K562 (cell line): ENCODE results near the gene SRPRA. TPM values are rescaled to one million over a fixed set of nuclear protein-coding genes. Genes with fewer than 3 reads are reported as not detected.

ENCODE experiments used
- ADNP ChIP-seq: fragments of 200-800 bp; sonication (Bioruptor generic); IDR thresholded peaks from 2 replicates; pipeline ENCODE4 v1.6.1; 2016; ENCODE audit warnings: missing genetic modification characterization, missing compliant biosample characterization
- BRD4 ChIP-seq: fragments of 200-600 bp; sonication (generic); IDR thresholded peaks from 2 replicates; pipeline ENCODE4 v1.6.1; 2017; ENCODE audit warnings: inconsistent platforms
- CREBBP ChIP-seq: IDR thresholded peaks from one replicate; pipeline ENCODE4 v1.6.1; 2012; ENCODE audit warnings: low read depth, mild to moderate bottlenecking, control low read depth, inconsistent platforms, low read length
- MAFK ChIP-seq: IDR thresholded peaks from 2 replicates; pipeline ENCODE4 v1.6.1; 2011; ENCODE audit warnings: low read length, improper control_type of control experiment
- NELFE ChIP-seq: IDR thresholded peaks from 2 replicates; pipeline ENCODE4 v1.6.1; 2011; ENCODE audit warnings: mild to moderate bottlenecking; ENCODE audit not compliant: insufficient read depth, insufficient read length
- SREBF2 ChIP-seq: sonication (generic); formaldehyde crosslinking; IDR thresholded peaks from 2 replicates; pipeline ENCODE4 v1.4.0; 2020; ENCODE audit warnings: mild to moderate bottlenecking, missing genetic modification reagents
- STAT6 ChIP-seq: sonication (generic); formaldehyde crosslinking; IDR thresholded peaks from 2 replicates; pipeline ENCODE4 v1.8.1; 2023; ENCODE audit warnings: mild to moderate bottlenecking, missing genetic modification reagents
- XRCC5 ChIP-seq: fragments of 200-400 bp; formaldehyde crosslinking; IDR thresholded peaks from 2 replicates; pipeline ENCODE4 v1.6.1; 2017; ENCODE audit warnings: low read depth, mild to moderate bottlenecking, low read length
- ZNF146 ChIP-seq: IDR thresholded peaks from one replicate; pipeline ENCODE4 v1.6.1; 2018; ENCODE audit warnings: missing compliant biosample characterization; ENCODE audit not compliant: unreplicated experiment
- ZNF253 ChIP-seq: fragments of 250-450 bp; sonication (Bioruptor Pico); conservative IDR thresholded peaks from 2 replicates; pipeline ENCODE4 v1.6.1; 2021; ENCODE audit warnings: mild to moderate bottlenecking
- ZNF707 ChIP-seq: fragments of 250-450 bp; sonication (Bioruptor Pico); conservative IDR thresholded peaks from 2 replicates; pipeline ENCODE4 v1.8.0; 2022; ENCODE audit warnings: inconsistent platforms, mild to moderate bottlenecking, moderate library complexity
- polyA plus RNA-seq, 8 experiments: library from polyadenylated mRNA; depleted of rRNA in 4 of 8; stranded (reverse) in 5 of 8; unstranded in 3 of 8; fragments of >200 nt; fragmentation: Nextera tagmentation in 2 of 8; fragmentation: Illumina TruSeq in 1 of 8; extraction: Ambion mirVana in 2 of 8; extraction: Trizol in 1 of 8; gene quantifications; 2 replicates each; pipeline versions ENCODE4 v1.2.1 to v1.2.3, GENCODE V29; 2011 to 2014; ENCODE audit warnings: inconsistent platforms in 1 of 8, missing spikeins in 1 of 8
- total RNA-seq, 7 experiments: library from RNA; depleted of rRNA in 6 of 7; stranded (reverse); fragments of >200 nt in 6 of 7; fragmentation: Illumina TruSeq in 2 of 7; extraction: Trizol in 2 of 7; gene quantifications; 2 replicates each; pipeline versions ENCODE4 v1.2.1 to v1.2.3, GENCODE V29; 2011 to 2021; ENCODE audit warnings: low replicate concordance in 1 of 7
- TF ChIP-seq, protein P1 (sequence below): fragments of 450-650 bp; IDR thresholded peaks from 2 replicates; pipeline ENCODE4 v1.6.1; 2017; ENCODE audit warnings: antibody characterized with exemption
- TF ChIP-seq, protein P2 (sequence below), 2 experiments: fragments of 450-650 bp; formaldehyde crosslinking in 1 of 2; IDR thresholded peaks; 2 replicates each; pipeline versions ENCODE4 v1.4.0 to v1.6.1; 2014 to 2020; ENCODE audit warnings: mild to moderate bottlenecking in 2 of 2, borderline replicate concordance in 1 of 2, low read depth in 1 of 2
- TF ChIP-seq, protein P3 (sequence below), 3 experiments: IDR thresholded peaks in 2 of 3; conservative IDR thresholded peaks in 1 of 3; 2 replicates each; pipeline ENCODE4 v1.5.1; 2011 to 2012; ENCODE audit warnings: low read length in 3 of 3, mild to moderate bottlenecking in 3 of 3, control low read depth in 2 of 3, improper control_type of control experiment in 1 of 3, inconsistent platforms in 1 of 3, low read depth in 1 of 3, mixed read lengths in 1 of 3, moderate library complexity in 1 of 3; ENCODE audit not compliant: insufficient read depth in 2 of 3

Gene SRPRA
- total and polyA plus RNA-seq, 9 of the 15 experiments (the other 6 are each of a cell fraction or from before 2014, with no cell fraction given): 33.5 to 124 (median 80.0) TPM

DNA sequence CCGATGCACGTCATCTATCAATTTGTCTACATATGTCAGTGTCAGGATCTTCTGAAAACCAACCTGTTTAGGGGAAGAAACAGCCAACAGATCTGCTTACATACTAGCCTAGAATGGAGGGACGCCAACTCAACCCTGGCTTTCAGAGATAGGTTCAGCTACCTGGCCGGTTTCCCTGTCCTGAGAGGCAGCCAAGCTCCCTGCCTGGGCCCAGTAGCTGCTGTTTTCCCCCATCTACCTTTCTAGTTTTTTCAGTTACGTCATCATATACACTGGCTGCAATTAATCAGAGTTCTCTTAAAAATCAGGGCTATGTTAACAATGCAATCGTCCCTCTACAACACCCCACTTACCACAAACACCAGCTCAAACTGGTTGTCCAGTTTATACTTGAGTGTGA, 1.0 kb downstream of the SRPRA start (continued):
- TF ChIP-seq, protein P1, sequence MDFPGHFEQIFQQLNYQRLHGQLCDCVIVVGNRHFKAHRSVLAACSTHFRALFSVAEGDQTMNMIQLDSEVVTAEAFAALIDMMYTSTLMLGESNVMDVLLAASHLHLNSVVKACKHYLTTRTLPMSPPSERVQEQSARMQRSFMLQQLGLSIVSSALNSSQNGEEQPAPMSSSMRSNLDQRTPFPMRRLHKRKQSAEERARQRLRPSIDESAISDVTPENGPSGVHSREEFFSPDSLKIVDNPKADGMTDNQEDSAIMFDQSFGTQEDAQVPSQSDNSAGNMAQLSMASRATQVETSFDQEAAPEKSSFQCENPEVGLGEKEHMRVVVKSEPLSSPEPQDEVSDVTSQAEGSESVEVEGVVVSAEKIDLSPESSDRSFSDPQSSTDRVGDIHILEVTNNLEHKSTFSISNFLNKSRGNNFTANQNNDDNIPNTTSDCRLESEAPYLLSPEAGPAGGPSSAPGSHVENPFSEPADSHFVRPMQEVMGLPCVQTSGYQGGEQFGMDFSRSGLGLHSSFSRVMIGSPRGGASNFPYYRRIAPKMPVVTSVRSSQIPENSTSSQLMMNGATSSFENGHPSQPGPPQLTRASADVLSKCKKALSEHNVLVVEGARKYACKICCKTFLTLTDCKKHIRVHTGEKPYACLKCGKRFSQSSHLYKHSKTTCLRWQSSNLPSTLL: no peak
- no peak for TF ChIP-seq MAFK
- TF ChIP-seq BRD4: 0 out of 2 replicates have a peak, but pooled peaks have one; percentile 7
- no peak for TF ChIP-seq ADNP (tag)
- no peak for TF ChIP-seq SREBF2 (CRISPR knock-in tag)
- TF ChIP-seq XRCC5: no peak
- TF ChIP-seq, protein P2, sequence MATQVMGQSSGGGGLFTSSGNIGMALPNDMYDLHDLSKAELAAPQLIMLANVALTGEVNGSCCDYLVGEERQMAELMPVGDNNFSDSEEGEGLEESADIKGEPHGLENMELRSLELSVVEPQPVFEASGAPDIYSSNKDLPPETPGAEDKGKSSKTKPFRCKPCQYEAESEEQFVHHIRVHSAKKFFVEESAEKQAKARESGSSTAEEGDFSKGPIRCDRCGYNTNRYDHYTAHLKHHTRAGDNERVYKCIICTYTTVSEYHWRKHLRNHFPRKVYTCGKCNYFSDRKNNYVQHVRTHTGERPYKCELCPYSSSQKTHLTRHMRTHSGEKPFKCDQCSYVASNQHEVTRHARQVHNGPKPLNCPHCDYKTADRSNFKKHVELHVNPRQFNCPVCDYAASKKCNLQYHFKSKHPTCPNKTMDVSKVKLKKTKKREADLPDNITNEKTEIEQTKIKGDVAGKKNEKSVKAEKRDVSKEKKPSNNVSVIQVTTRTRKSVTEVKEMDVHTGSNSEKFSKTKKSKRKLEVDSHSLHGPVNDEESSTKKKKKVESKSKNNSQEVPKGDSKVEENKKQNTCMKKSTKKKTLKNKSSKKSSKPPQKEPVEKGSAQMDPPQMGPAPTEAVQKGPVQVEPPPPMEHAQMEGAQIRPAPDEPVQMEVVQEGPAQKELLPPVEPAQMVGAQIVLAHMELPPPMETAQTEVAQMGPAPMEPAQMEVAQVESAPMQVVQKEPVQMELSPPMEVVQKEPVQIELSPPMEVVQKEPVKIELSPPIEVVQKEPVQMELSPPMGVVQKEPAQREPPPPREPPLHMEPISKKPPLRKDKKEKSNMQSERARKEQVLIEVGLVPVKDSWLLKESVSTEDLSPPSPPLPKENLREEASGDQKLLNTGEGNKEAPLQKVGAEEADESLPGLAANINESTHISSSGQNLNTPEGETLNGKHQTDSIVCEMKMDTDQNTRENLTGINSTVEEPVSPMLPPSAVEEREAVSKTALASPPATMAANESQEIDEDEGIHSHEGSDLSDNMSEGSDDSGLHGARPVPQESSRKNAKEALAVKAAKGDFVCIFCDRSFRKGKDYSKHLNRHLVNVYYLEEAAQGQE (IDR thresholded peaks at IDR 0.05; ENCODE audit: borderline replicate concordance): peak; percentile 12; the same call in 1 of the 2 replicates
- TF ChIP-seq, protein P2 (CRISPR knock-in tag; IDR thresholded peaks at IDR 0.05; ENCODE audit: low read depth): no peak
- TF ChIP-seq ZNF707: no peak
- TF ChIP-seq, protein P3, sequence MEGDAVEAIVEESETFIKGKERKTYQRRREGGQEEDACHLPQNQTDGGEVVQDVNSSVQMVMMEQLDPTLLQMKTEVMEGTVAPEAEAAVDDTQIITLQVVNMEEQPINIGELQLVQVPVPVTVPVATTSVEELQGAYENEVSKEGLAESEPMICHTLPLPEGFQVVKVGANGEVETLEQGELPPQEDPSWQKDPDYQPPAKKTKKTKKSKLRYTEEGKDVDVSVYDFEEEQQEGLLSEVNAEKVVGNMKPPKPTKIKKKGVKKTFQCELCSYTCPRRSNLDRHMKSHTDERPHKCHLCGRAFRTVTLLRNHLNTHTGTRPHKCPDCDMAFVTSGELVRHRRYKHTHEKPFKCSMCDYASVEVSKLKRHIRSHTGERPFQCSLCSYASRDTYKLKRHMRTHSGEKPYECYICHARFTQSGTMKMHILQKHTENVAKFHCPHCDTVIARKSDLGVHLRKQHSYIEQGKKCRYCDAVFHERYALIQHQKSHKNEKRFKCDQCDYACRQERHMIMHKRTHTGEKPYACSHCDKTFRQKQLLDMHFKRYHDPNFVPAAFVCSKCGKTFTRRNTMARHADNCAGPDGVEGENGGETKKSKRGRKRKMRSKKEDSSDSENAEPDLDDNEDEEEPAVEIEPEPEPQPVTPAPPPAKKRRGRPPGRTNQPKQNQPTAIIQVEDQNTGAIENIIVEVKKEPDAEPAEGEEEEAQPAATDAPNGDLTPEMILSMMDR (IDR thresholded peaks at IDR 0.05 in 2 of 3, conservative IDR thresholded peaks at IDR 0.05 in 1 of 3; ENCODE audit: insufficient read depth in 2 of 3, low read depth in 1 of 3, low read length in 3 of 3): no peak
- TF ChIP-seq NELFE: no peak
- TF ChIP-seq ZNF253 (CRISPR knock-in tag): no peak
- no peak for TF ChIP-seq STAT6
- TF ChIP-seq ZNF146 (CRISPR knock-in tag): no peak
- TF ChIP-seq CREBBP: no peak
